HepG2 (cell line): ENCODE data around the gene ARPC1A. TPM values are rescaled to one million over a fixed set of nuclear protein-coding genes. Genes with fewer than 3 reads are reported as not detected.

Source experiments
- ADNP ChIP-seq: sonication (generic); formaldehyde crosslinking; IDR thresholded peaks from 2 replicates; pipeline ENCODE4 v1.4.0; 2020; ENCODE audit warnings: missing genetic modification reagents
- AHR ChIP-seq: IDR thresholded peaks from 2 replicates; pipeline ENCODE4 v1.6.1; 2018; ENCODE audit warnings: missing genetic modification reagents, missing compliant biosample characterization
- ARHGAP35 ChIP-seq: sonication (generic); formaldehyde crosslinking; IDR thresholded peaks from 2 replicates; pipeline ENCODE4 v1.9.0; 2022; ENCODE audit warnings: mild to moderate bottlenecking, inconsistent platforms, moderate library complexity, missing genetic modification reagents, borderline replicate concordance
- ARID2 ChIP-seq: sonication (generic); formaldehyde crosslinking; IDR thresholded peaks from 2 replicates; pipeline ENCODE4 v1.8.1; 2022; ENCODE audit warnings: mild to moderate bottlenecking, missing genetic modification reagents, borderline replicate concordance
- EZH2 ChIP-seq: conservative IDR thresholded peaks from 2 replicates; pipeline ENCODE4 v1.6.1; 2012; ENCODE audit warnings: mild to moderate bottlenecking, low read depth, low read length, moderate library complexity
- GMEB1 ChIP-seq: sonication (generic); formaldehyde crosslinking; IDR thresholded peaks from 2 replicates; pipeline ENCODE4 v1.5.1; 2020; ENCODE audit warnings: missing genetic modification reagents, mild to moderate bottlenecking, borderline replicate concordance
- HES4 ChIP-seq: sonication (generic); formaldehyde crosslinking; IDR thresholded peaks from 2 replicates; pipeline ENCODE4 v1.9.0; 2021; ENCODE audit warnings: mild to moderate bottlenecking, missing genetic modification reagents, borderline replicate concordance
- HMG20A ChIP-seq: IDR thresholded peaks from 2 replicates; pipeline ENCODE4 v1.6.1; 2016; ENCODE audit warnings: borderline replicate concordance
- HNF4G ChIP-seq, 2 experiments: sonication (generic) in 1 of 2; formaldehyde crosslinking in 1 of 2; IDR thresholded peaks; 2 replicates each; pipeline versions ENCODE4 v1.4.0 to v1.6.1; 2011 to 2020; ENCODE audit warnings: borderline replicate concordance in 2 of 2, low read depth in 2 of 2, mild to moderate bottlenecking in 2 of 2, low read length in 1 of 2, missing genetic modification reagents in 1 of 2, moderate library complexity in 1 of 2
- KLF16 ChIP-seq, 2 experiments: sonication (generic) in 1 of 2; formaldehyde crosslinking in 1 of 2; IDR thresholded peaks; 2 replicates each; pipeline versions ENCODE4 v1.6.1 to v1.8.0; 2016 to 2023; ENCODE audit warnings: missing genetic modification reagents in 2 of 2, missing compliant biosample characterization in 1 of 2
- MBNL3 ChIP-seq: fragments of 250-450 bp; sonication (Bioruptor Pico); conservative IDR thresholded peaks from 2 replicates; pipeline ENCODE4 v1.8.0; 2022; ENCODE audit warnings: mild to moderate bottlenecking, inconsistent platforms
- NFKBIZ ChIP-seq: IDR thresholded peaks from 2 replicates; pipeline ENCODE4 v1.6.1; 2018; ENCODE audit warnings: missing genetic modification reagents, missing compliant biosample characterization
- POLR2AphosphoS2 ChIP-seq: IDR thresholded peaks from 2 replicates; pipeline ENCODE4 v1.6.1; 2011; ENCODE audit warnings: low read depth, low read length, improper control_type of control experiment
- PRDM4 ChIP-seq: sonication (generic); formaldehyde crosslinking; IDR thresholded peaks from 2 replicates; pipeline ENCODE4 v1.9.0; 2021; ENCODE audit warnings: missing genetic modification reagents, borderline replicate concordance
- RXRB ChIP-seq: IDR thresholded peaks from 2 replicates; pipeline ENCODE4 v1.6.1; 2016; ENCODE audit warnings: borderline replicate concordance, missing genetic modification reagents, missing compliant biosample characterization
- SIX1 ChIP-seq: sonication (generic); formaldehyde crosslinking; IDR thresholded peaks from 2 replicates; pipeline ENCODE4 v1.4.0; 2020; ENCODE audit warnings: missing genetic modification reagents, borderline replicate concordance
- SRY ChIP-seq: sonication (generic); formaldehyde crosslinking; IDR thresholded peaks from 2 replicates; pipeline ENCODE4 v1.8.0; 2022; ENCODE audit warnings: mild to moderate bottlenecking, missing genetic modification reagents
- SYNCRIP ChIP-seq: fragments of 200-400 bp; formaldehyde crosslinking; IDR thresholded peaks from 2 replicates; pipeline ENCODE4 v1.6.1; 2018; ENCODE audit warnings: mild to moderate bottlenecking, low read depth, low read length; ENCODE audit not compliant: insufficient read depth
- ZBTB25 ChIP-seq: IDR thresholded peaks from 2 replicates; pipeline ENCODE4 v1.6.1; 2018; ENCODE audit warnings: missing genetic modification reagents
- ZFP36L2 ChIP-seq: sonication (generic); formaldehyde crosslinking; IDR thresholded peaks from 2 replicates; pipeline ENCODE4 v1.4.0; 2020; ENCODE audit warnings: missing genetic modification reagents
- ZKSCAN1 ChIP-seq: fragments of 150-350 bp; IDR thresholded peaks from 2 replicates; pipeline ENCODE4 v1.6.1; 2014; ENCODE audit warnings: low read length
- ZNF20 ChIP-seq: sonication (generic); formaldehyde crosslinking; IDR thresholded peaks from 2 replicates; pipeline ENCODE4 v1.4.0; 2020; ENCODE audit warnings: mild to moderate bottlenecking, moderate library complexity, missing genetic modification reagents
- ZNF557 ChIP-seq: sonication (generic); formaldehyde crosslinking; IDR thresholded peaks from 2 replicates; pipeline ENCODE4 v1.4.0; 2020; ENCODE audit warnings: missing genetic modification reagents
- ZNF576 ChIP-seq: sonication (generic); formaldehyde crosslinking; IDR thresholded peaks from 2 replicates; pipeline ENCODE4 v1.4.0; 2020; ENCODE audit warnings: mild to moderate bottlenecking, missing genetic modification reagents
- polyA plus RNA-seq, 8 experiments: library from polyadenylated mRNA; depleted of rRNA in 3 of 8; stranded (reverse) in 7 of 8; unstranded in 1 of 8; fragments of >200 nt; fragmentation: Illumina TruSeq in 4 of 8; extraction: Trizol in 4 of 8; gene quantifications; 2 replicates each; pipeline versions ENCODE4 v1.2.1 to v1.2.3, GENCODE V29; 2011 to 2016; ENCODE audit warnings: low read depth in 4 of 8, missing spikeins in 1 of 8, mixed read lengths in 1 of 8; ENCODE audit not compliant: insufficient read depth in 1 of 8
- total RNA-seq, 5 experiments: library from RNA; depleted of rRNA; stranded (reverse); fragments of >200 nt; fragmentation: Illumina TruSeq; extraction: Trizol; gene quantifications; 2 replicates each; pipeline ENCODE4 v1.2.3, GENCODE V29; 2016; ENCODE audit warnings: low read depth in 1 of 5

The ARPC1A gene
- total and polyA plus RNA-seq, 2 of the 13 experiments (the other 11 are each of a cell fraction or from before 2014, with no cell fraction given) = 44.3 to 88.5 TPM

GRCh38 chr7:99374111-99375064 is 48.7 kb downstream of the ARPC1A start, which contains the start of gene ARPC1B (continued):
- TF ChIP-seq SIX1 (no peak), ZBTB25 (CRISPR knock-in tag) (no peak), ZNF557 (no peak), ZNF576 (CRISPR knock-in tag) (no peak), ARID2 (CRISPR knock-in tag) (no peak), ZKSCAN1 (no peak), EZH2 (no peak), SYNCRIP (no peak), NFKBIZ (no peak), POLR2AphosphoS2 (no peak), HMG20A (no peak), ADNP (CRISPR knock-in tag) (no peak), AHR (CRISPR knock-in tag) (no peak), RXRB (CRISPR knock-in tag) (no peak), MBNL3 (CRISPR knock-in tag) (no peak), KLF16 (CRISPR knock-in tag; IDR thresholded peaks at IDR 0.05) (no peak), PRDM4 (CRISPR knock-in tag) (no peak), HES4 (CRISPR knock-in tag) (no peak; the same call in 1 of the 2 replicates), ZNF20 (CRISPR knock-in tag) (no peak), ZFP36L2 (CRISPR knock-in tag) (no peak), ARHGAP35 (CRISPR knock-in tag) (peak; percentile 29; the same call in 1 of the 2 replicates), SRY (CRISPR knock-in tag) (no peak), HNF4G (IDR thresholded peaks at IDR 0.05; ENCODE audit: borderline replicate concordance, low read depth, low read length) (no peak), HNF4G (CRISPR knock-in tag; IDR thresholded peaks at IDR 0.05; ENCODE audit: borderline replicate concordance, low read depth) (no peak), GMEB1 (CRISPR knock-in tag) (no peak; the same call in 1 of the 2 replicates)
